HG03565 (cell line): ENCODE measurements around the gene SFTA2.
"Not testable (repeated sequence)": the region's sequence is repeated elsewhere in the genome, so short reads cannot be mapped to it uniquely, and the experiment has no call there.

Source experiments
- ATAC-seq: cut with Tn5 transposase; IDR thresholded peaks from one replicate; pipeline ENCODE4 v1.9.1; 2021; ENCODE audit warnings: mild to moderate bottlenecking, moderate library complexity; ENCODE audit not compliant: unreplicated experiment

Gene SFTA2

DNA sequence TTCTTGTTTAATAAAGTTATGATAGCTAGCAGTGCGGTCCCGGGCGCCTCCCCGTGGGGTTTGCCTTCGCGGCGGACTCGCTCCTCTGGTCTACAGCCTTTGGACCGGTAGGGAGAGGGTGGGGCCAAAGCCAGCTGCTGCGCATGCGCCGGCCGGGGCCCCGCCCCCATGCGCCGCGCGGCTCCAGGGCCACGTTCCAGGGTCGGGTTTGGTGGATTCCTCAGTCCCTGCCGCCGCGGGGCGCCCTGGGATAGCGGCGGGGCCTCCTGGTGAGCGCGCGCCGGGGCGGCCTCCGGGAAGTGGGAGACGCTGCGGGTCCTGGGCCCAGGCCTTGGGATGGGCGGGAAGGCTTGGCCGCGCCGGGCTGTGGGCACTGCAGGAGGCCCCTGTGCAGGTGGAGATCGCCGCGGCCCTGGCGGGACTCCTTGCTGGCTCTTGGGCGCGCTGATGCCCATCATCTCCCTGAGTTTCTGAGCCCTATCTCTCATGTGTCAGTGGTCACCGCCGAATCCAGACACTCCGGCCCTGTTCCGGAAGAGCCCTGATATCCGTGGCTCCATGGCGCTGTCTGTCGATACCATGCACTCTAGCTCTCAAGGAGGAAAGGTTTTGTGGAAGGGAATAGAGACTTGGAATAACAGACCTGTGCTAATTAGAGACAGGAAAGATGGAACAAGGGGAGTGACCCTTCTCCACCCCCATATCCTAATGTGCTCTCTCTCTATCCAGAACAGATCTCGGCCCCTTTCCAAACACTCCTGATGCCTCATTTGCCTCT lies 17.7 kb downstream of the SFTA2 start, which contains the start of gene VARS2:
Gene VARS2 (plus strand): TSS at position 163 of the 778 bp plus-strand sequence. CDS start 599 bp downstream, at position 762.
- ATAC-seq = peak; percentile 85

GRCh38 chr6:30913721-30914075 lies 18.3 kb downstream of the SFTA2 start:
- ATAC-seq = peak; percentile 10

GRCh38 chr6:30912746-30913520 lies 19.0 kb downstream of the SFTA2 start:
- no peak for ATAC-seq

- ATAC-seq = not testable (repeated sequence)
Measured at GRCh38 chr6:30910473-30910872, 21.5 kb downstream of the SFTA2 start.

GRCh38 chr6:30908700-30909099 lies 23.3 kb downstream of the SFTA2 start:
- no peak for ATAC-seq

DNA sequence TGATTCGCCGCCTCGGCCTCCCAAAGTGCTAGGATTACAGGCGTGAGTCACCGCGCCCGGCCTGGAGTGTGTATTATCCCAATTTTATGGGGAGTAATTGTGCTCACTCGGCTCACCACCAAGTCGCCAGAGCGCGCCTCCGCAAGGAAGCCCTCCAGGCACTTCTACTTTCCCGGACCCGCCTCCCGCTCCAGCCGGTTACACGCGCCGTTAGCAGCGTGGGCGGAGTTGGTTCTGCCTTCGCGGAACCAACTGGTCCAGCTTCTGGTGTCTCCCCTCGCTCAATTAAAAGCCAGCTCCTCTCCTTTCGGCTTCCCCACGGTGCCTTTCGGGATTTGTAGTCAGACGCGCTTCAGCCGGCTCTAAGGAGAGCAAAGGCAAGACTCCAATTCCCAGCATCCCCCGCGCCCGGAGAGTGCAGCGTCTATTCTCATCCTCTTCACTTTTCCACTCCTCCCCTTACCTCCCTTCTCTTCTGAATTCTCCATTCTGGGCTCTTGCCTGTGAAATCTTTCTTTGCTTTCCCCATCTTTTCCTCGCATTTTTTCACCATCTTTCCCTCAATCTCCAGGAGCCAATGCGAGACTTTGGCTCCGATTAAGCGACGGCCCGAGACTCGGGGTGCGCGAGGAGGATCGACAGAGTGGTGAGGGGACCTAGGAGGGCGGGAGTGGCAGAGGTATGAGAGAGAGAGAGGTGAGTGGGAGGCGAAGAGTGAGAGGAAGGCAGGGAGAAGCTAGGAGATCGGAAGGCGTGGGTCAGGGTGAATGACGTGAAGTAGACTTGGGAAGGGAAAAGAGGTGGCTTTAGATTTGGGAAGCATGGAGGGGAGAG lies 24.0 kb downstream of the SFTA2 start, which contains the start of gene GTF2H4:
Gene GTF2H4 (plus strand): TSS at position 450 of the 834 bp plus-strand sequence.
- peak; percentile 92 for ATAC-seq

GRCh38 chr6:30907290-30907757 lies 24.6 kb downstream of the SFTA2 start:
- not testable (repeated sequence) for ATAC-seq

DNA sequence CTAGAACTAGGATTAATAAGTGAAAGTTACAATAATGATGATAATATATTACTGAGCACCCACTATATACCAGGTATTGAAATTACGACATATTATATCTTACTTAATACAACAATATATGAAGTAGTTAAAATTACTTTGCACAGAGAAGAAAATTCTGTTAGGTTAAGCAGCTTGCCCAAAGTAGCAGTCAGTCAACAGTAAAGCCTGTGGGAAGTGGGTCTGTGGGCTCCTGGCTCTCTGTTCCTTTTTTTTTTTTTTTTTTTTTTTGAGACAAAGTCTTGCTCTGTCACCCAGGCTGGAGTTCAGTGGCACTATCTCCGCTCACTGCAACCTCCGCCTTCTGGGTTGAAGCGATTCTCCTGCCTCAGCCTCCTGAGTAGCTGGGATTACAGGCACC lies 28.7 kb downstream of the SFTA2 start:
- no peak for ATAC-seq

- ATAC-seq = no peak
Measured at GRCh38 chr6:30902709-30903108, 29.3 kb downstream of the SFTA2 start.

DNA sequence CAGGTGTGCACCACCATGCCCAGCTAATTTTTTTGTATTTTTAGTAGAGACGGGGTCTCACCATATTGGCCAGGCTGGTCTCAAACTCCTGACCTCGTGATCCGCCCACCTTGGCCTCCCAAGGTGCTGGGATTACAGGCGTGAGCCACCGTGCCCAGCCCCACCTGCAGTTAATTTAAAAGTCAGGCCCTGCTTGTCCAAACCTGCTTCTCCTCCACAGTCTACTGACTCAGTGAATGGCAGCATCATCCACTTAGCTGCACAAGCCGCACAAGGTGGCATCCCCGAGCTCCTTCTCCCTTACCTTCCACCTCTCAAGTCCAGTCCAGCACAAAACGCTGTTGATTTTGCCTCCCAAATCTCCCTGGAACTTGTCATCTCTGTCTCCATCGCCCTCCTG lies 29.8 kb downstream of the SFTA2 start:
- not testable (repeated sequence) for ATAC-seq

- ATAC-seq = no peak
Measured at GRCh38 chr6:30901436-30901835, 30.5 kb downstream of the SFTA2 start.

DNA sequence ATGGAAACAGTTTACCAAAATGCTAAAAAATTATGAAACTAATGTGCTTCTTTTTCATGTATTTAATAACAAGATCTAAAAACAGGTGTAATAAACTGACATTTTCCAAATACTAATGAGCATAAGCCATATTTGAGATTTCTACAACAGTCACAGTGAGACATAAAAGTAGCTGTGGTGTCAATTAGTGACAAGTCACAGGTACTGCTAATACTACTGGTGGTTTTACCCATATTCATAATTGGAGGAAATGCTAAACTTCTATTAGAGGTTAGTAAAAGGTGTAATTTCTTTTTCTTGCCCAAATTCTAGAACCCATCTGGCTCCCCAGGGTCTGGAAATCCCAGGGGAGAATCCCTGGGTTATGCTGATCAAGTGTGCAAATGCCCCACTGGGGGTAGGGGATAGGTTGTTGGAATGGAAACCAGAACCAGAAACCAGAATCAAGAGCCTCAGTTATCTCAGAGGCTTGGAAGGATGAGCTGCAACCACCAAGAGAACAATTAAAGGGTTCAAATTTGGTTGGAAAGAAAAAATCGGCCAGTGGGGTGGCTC lies 31.0 kb downstream of the SFTA2 start:
- ATAC-seq = no peak

- no peak for ATAC-seq
Measured at GRCh38 chr6:30898750-30899360, 33.1 kb downstream of the SFTA2 start.

- no peak for ATAC-seq
Measured at GRCh38 chr6:30897882-30898281, 34.1 kb downstream of the SFTA2 start.

- ATAC-seq = no peak
Measured at GRCh38 chr6:30896541-30896940, 35.4 kb downstream of the SFTA2 start.

GRCh38 chr6:30895343-30895742 lies 36.6 kb downstream of the SFTA2 start:
- no peak for ATAC-seq

GRCh38 chr6:30894935-30895334 lies 37.0 kb downstream of the SFTA2 start:
- ATAC-seq = no peak

- no peak for ATAC-seq
Measured at GRCh38 chr6:30894381-30894780, 37.6 kb downstream of the SFTA2 start.

DNA sequence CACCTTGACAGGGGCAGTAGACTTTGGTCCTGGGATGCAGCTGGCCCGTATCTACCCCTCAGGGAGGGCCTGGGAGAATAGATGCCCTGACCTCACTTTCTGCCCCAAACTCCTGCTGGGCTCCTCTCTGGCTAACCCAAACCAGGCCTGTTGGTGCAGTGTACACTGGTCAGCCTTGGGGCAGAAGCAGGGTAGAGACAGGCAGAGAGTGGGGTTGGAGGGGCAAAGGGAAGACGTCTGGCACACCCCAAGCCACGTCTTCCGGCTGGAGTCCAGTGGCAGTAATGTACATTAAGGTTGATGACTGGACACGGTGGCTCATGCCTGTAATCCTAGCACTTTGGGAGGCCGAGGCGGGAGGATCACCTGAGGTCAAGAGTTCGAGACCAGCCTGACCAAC lies 38.3 kb downstream of the SFTA2 start:
- ATAC-seq = no peak

- no peak for ATAC-seq
Measured at GRCh38 chr6:30893001-30893591, 38.9 kb downstream of the SFTA2 start.
